ENCODE measurements around the gene CAMTA1.

Gene CAMTA1

DNA sequence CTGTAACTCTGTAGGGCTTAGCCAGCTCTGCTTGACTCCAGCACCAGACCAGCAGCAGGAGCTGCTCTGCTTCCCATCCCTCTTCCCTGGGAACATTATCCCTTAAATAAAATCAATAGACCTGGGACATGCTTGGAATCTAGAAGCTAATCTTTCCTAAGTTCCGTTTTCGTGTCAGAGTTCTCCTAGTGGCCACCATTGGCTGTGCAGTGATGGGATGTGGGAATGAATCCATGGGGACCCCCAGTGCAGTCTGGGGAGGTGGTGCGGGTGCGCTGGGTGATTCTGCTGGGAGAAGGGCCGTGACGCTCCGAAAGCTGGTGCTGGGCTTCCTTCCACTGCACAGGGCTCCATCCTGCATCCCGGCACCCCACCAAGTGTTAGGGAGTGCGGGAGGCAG, 202.7 kb downstream of the CAMTA1 start:
- no peak for DNase-seq

DNA sequence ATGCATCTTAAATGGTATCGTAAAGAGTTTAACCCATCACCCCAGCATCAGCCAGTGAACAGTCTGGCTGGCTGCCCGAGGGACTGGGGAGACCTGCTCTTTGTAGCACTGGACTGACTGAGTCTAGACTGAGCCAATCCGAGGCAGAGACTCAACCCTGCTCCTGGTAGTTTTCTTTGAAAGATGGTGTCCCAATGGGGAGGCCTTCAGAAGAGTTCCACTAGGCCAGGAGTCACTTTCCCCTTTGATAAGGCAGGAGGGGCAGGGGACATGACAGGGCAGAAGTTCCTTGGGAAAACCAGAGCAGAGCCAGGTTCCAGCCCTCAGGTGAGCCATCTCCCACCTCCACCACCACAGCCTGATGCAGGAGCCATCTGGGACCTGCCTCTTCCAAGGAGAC, 203.5 kb downstream of the CAMTA1 start:
- DNase-seq = no peak

DNA sequence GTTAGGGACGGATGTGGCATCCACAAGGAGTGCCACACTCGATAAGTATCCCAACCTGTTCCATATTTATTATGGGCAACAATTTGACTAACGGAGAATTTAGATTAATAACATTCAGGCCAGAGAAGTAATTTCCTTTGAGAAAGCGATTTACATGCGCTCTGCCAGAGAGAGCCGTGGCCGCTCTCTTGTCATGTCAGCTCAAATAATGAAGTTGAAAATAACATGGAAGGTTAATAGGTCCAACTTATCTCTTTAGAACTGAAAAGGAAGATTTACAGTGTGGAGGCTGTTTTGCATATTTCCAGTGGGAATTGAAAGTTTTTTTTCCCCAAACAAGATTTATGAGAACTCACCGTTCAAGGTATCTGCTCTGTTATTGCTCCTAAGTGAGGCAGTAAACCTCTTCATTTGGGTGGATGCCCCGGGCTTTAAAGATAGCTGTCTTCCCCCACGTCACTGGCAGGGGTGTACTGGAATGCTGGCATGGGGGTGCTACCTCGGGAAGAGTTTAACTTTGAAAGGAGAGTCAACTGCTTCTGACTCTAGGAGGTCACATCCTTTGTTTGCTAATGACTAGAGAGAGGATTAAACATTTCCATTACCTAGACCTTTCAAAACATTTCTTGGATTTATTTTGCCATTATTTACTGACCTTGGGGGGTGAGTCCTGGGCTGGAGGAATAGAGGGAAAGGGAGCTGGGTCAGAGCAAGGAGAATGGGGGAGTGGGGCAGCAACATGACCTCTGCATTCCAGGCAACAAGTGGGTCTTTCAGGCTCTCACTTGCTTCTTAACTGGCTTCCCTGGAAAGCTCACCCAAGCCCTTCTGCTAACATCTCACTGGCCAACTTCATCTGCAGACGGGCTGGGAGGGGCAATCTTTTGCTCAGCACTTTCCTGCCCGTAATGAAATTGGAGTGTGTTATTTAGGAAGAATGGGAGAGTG, 204.2 kb downstream of the CAMTA1 start:
- DNase-seq = no peak

DNA sequence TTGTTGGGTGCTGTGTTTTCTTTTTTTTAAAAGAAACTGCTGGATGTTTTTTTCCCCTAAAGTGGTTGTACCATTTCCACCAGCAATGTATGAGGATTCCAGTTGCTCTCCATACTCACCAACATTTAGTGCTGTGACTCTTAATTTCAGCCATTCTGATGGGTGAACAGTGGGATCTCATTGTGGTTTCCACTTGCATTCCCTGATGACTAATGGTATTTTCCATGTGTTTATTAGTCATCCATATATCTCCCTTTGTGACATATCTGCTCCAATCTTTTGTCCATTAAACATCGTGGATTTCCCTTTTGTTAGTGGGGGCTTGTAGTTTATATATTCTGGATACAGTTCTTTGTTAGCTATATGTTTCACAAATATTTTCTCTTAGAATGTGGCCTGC, 206.0 kb downstream of the CAMTA1 start:
- DNase-seq = no peak

DNA sequence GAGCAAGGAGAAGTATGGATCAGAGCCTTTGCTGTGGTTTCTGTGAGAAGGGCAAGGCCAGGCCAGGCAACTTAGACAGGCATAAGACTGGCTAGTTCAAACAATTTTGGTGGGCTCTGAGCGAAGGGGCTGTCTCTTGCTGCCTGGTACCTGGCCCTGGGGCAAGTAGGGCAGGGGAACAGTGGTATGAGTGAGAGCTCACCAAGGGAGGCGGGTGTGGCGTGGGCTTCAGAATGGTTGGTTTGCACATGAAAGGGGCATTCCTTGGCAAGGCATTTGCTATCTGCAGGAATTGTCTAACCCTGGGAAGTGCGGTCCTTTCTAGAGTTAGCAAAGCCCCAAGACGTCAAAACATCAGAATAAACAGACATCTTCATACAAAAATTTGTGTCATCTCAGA, 210.5 kb downstream of the CAMTA1 start:
- DNase-seq = no peak

DNA sequence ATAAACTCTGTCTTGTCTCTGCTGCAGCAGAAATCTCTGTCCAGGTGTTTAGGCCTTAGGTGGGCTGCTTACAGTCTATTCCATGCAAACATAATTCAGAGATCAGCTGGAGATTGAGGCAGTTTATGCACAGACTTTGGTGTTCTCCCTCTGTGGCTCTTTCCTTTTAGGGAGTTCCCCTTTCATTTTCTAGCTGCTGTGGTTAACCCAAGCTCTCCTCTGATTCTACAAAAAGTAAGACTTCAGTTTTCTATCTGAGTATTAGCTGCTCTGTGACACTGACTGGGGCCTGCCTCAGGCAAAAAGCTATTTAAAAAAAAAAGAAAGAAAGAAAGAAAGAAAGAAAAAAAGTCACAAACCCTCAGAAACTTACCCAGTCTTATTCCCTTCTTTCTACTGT, 211.1 kb downstream of the CAMTA1 start:
- no peak for DNase-seq

DNA sequence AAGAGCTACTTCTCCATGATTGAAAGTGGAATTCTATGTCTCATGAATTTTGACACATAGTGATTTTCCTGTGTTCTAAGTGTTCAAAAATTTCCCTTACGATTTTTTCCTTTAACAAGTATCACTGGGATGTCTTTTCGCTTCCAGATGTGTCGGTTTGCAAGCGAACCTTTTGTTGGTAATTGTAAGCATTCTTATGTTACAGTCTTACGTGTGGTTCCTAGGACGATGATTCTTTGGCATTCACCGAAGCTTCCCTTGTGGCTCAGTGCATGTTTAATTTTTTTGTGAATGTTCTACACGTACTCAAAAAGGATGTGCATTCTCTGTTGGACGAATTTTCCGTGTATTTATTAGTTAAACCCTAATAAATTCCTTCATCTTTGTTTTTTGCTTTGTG, 211.6 kb downstream of the CAMTA1 start:
- no peak for DNase-seq

DNA sequence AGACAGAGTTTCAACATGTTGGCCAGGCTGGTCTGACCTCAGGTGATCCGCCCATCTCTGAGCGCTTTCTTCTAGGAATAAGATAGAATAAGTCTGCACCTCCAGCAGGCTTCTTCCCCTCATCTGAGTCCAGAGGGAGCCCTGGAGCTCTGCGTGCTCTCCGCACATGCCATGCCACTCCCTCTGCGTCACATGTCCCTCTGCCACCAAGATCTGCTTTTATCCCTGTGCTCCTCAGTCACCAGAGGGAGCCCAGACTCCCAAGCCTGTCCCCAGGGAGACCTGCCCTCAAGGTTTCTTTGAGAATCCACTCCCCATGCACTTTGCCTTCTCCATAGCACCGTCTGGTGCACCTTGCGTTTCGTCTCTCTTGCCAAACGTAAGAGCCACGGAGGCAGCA, 213.0 kb downstream of the CAMTA1 start:
- no peak for DNase-seq

DNA sequence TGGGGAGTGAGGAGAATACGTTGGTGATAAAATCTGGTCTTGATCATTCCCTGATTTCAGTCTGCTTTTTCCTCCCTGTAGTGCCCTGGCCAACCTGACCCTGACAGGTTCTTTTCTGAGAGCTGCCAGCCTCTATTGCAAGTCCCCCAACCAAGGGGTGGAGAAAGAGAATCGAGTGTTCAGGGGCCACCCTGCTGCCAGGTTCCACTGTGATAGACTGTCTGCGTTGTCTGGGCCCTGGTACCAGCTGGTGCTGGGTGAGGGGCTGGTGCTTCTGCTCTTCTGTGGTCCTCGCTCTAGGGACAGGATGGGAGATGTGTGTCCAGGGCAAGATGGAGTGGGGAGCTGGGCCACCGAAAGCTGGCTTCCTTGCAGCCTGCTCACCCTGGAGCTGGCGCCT, 214.6 kb downstream of the CAMTA1 start:
- no peak for DNase-seq

DNA sequence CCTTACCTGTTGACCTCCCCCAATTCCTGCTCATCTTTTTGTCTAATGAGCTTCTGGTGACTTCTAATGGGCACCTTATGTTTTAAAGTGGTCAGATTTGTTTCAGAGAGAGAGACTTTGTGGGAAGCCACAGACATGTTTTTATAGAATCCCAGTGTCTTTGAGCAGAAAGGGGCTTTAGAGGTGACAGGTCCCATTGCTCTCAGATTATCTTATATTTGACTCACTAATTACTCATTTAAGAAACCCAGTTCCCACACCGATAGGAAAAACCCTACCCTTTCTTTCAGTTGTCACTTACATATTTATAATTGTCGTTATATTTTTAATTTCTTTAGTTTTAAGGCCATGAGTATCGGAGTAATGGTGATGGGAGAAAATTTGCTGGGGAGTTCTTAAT, 215.5 kb downstream of the CAMTA1 start:
- no peak for DNase-seq

DNA sequence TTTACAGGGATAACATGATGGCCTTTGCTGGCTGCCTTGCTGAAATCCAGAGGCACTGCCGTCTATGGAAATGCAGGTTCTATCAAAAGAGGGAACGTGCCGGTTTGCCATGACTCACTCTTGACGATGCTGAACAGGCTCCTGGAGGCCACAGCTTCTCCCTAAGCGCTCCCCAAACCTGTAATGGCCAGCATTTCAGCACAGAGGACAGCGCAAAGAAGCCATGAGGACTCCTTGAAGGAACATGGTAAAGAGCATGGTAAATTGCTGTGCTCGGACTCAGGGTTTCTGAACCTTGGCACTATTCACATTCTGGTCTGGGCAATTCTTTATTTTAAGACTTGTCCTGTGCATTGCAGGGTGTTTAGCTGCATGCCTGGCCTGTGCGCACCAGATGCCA, 217.5 kb downstream of the CAMTA1 start:
- no peak for DNase-seq

DNA sequence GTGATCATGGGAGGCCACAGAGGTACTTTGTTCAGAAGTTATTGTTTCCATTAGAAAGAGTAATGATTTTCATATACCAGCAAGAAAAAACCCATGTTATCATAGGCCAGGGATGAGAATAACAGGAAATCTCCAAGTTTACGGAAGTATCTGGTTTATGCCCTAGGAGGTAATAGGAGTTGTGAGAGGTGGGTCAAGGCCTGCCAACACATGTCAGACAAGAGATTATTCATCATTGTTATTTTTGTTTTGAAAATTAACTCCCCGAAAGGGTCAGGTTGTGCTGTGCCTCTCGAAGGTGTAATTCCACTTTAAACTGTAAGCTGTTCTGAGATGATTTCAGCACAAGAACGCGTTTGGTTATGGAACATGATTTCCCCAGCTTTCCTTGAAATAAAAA, 218.4 kb downstream of the CAMTA1 start:
- DNase-seq = no peak

DNA sequence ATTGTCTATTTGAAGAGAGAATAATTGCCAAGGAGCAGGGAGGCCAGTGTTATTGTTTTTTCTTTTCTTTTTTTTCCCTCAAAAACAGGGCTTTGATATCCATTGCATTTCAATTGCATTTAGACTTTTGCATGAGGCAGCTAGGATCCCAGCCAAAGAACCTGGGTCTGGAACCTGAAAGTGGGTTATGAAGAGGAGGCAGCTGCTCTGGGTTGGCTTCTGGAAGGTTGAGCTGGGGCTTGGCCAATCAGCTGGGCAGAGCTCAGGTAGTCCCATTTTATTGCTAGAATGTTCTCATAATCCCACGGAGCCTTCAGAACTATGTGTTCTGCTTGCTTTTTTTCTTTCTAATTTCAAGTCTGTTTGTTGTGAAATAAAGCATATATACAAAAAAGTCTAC, 218.9 kb downstream of the CAMTA1 start:
- no peak for DNase-seq

DNA sequence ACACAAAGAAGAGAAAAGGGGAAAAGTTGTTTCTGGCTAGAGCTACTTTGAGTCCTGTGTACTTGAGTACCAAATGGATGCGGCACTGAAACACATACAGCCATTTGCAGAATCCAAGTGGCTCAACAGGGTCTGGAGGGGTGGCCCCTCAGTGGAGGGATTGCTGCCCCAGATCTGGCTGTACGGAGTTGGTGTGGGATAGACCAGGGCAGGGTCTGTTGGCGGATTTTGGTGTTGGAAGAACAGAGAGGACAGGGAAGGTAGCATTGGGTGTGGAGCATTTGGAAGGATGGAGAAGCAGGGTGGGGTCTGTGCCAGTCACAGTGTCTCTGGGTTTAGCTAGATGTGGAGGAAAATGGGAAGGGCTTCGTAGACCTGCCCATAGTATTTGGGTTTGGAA, 220.5 kb downstream of the CAMTA1 start:
- DNase-seq = no peak

DNA sequence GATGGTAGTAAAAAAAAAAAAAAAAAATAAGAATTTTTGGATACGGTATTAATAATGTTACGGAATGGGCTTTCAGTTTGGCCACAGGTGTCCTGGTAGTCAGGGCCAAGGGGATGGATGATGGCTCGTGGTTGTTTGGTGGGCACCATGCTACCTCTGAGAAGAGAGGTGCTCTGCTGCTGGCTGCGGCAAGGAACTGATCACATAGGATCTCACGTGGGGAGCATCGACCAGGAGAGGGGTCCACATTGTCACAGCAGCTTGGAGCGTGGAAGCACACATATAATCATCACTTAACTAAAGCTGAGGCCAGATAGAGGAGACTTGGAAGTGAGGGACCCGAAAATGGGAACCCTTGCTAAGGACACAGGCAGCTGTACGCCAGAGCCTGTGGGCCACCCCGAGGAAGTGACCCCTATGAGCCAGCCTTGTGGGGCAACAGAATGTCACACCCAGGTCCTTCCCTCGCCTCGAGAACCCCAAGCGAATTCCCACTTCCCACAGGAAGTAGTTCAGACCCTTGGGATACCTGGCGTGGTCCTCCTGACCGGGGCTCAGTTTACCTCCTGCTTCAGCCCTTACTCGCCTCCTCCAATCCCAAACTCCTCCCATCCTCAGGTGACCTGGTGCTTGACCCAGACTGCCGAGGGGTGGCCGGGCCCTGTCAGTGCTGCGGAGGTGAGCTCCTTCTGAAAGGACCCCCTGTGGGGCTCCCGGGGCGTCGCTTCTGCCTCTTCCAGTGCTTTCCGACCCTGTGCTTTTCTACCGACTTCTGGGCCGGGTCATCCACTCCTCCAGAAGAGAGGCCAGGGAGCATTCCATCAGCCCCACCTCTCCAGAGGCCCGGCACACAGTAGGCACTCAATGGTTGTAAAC, 222.0 kb downstream of the CAMTA1 start:
- no peak for DNase-seq

DNA sequence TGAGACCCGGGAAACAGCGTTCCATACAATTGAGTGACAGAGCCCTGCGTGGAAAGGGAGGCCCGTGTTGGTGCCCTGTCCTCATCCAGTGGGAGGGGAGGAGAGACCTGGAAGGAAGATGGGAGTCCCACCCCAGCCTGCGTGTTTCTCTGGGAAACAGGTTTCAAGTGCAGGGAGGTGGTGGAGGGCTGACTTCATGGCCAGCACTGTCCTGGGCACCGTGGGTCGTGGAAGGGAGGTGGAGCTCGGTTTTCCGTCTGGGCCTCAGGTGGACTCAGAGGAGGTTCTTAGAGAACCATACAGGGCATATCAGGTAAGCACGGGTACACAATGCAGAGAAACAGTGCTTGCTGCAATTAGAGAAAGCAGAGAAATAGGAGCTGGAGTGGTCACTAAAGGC, 222.6 kb downstream of the CAMTA1 start:
- DNase-seq = no peak

DNA sequence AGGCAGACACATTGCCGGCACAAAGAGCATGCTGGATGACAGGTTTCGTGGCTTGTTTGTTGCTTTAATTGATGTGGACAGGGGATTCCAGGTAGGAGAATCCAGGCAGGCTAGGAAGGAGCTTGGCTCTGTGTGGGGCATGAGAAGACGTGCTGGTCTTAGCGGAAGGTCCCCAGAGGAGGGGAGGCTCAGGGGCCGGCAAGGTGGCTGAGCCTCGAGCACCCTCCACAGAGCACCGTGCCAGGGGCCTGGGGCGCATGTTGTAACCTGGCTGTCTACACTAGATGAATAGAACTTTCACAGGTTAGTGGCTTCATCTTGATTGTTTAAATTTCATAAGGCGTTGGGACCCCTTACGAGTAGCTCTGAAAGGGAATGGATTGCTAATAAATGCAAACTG, 223.1 kb downstream of the CAMTA1 start:
- no peak for DNase-seq

DNA sequence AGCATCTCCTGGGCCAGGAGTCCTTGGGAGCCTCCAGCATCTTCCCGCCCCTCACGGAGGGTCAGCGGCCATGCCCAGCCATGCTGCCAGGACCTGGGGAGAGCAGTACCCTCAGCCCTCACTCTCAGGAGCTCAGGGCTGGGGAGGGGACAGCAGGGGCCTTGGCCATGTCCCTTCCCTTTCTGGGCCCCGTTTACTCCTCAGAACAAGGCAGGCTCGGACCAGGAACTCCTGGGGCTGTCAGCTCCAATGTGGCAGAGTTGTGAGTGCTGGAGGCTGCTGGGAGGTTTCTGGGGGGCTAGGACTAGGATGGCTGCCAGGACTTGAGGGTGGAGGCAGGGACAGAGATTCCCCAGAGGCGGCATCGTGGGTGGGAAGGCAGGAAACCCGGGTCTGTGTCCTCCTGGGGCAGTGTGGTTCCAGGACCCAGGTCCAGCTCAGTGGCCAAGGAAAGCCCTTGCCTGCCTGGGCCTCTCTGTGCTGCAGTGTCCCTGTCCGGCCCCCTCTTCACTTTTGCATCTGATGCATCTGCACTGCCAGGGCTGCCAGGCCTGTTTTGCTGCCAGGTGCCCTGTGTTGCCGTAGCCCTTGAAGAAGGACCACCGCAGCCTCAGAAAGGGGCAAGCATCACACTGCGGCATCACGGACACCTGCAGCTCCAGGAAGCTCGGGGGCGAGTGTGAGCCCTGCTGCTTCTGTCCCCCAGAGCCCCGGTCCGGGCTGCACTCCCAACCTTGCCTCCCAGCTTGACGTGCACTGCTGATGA, 223.9 kb downstream of the CAMTA1 start:
- no peak for DNase-seq

DNA sequence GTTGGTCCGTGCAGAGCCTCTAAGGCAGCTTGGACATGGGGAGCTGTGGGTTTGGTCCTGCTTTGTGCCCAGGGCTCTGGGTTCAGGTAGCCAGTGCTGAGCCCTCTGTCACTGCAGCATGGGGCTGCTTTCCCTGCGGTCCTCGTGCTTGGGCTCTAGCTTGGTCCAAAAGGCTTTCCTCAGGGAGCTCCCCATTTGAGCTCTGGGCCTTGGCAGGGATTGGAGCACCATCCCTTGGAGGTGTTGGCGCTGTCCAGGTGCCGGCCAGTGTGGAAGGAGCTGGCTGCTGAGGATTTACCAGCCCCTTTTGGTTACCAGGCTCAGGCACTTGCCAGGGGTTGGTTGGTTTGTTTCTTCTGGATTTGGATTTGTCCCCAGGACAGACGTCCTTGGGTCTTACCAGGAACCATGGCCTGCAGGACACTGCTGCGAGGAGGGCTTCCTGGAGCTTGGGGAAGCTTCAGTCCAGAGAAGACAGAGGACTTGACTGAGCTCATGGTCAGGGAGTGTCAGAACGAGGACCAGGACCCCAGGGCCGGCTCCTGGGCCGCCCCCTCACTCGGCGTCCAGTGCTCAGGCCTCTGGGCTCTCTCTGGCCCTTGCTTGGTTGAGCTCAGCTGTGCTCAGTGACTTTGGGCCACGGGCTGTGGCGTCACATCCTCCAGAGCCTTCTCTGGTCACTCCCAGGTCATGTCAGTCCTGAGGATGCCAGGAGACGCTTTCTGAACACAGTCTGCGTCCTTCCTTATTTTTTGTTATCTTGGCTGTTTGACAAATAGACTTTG, 224.7 kb downstream of the CAMTA1 start:
- DNase-seq = no peak

DNA sequence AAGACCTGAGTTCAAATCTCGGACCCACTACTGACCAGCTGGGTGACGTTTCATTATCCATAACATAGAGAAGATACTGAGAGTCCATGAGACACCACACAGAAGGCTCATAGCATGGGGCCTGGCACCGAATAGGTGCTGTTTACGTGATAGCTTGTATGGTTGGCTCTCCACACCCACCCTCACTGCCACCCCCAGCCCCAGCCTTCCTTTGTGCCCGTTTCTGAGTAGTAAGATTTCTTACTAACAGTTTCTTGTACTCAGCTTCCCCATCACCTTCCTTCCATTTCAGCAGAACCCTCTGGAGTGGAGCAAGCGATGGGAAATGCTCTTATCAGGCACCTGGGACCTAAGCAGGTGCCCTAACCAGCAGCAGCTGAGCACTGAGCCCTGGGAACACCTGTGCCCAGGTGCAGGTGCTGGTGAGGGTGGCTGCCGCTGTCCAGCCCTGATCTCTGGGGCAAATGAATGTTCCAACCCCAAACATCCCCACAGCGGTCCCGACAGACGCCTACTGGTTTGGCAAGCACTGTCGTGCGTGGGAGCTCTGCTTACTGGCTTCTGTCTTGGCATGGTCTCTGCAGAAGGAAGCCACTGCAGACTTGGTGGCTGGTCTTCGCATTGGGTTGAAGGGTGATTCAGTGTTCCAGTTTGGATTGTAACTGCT, 225.4 kb downstream of the CAMTA1 start:
- DNase-seq = no peak

DNA sequence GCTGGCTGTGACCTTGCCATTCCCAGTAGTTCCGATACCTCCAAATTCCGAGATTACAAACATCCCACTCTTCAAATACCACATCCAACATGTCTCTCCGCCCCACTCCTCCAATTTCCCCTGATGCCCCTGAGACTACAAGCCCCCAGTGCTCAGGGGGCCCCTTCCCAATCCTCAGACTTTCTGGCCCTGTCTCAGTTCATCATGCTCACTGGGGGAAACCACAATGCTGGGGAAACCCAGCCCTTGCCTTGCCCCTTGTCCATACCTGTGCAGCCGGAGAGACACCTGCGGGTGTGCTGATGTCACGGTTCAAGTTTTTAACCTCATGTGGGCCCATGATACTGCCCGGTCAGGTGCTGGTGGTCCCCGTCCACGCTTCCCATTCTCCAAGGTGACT, 226.6 kb downstream of the CAMTA1 start:
- DNase-seq = no peak

DNA sequence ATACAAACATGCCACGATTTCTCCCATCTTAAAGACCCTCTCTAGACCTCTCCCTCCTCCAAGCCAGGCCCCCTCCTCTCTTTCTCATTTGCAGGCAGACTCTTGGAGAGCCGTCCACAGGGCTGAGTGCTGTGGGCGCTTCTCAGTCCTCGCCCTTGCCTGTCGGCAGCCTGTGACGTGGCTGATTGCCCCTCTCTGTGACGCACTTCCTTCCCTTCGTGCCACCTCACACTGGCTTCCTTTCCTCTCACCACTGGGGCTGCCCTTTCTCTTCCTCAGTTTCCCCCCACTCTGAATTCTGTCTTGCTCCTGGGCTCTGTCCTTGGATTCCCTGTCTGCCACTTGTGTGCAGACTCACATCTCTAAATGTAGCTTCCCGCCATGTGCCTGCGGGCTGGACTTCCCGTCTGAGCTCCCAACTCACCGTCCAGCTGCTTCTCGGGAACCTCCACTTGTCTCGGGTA, 227.2 kb downstream of the CAMTA1 start:
- no peak for DNase-seq
